ENCODE measurements around the gene ZNF75A. TPM values are rescaled to one million over a fixed set of nuclear protein-coding genes. Genes with fewer than 3 reads are reported as not detected.
A peak's percentile ranks its signal among the peaks of the same experiment; 100 is the strongest.

The ZNF75A gene
- total and polyA plus RNA-seq, 2 of the 4 experiments (the other 2 are of a cell fraction) = 14.6 to 15.4 TPM

- Histone ChIP-seq H2BK20ac (ENCODE audit: low read depth, low read length) (no peak overlapping the region), H2AK9ac (replicated peaks; ENCODE audit: low read depth, low read length, poor library complexity) (peak overlapping the region; percentile 49), H4K20me1 (ENCODE audit: insufficient read depth, low read length) (peaks cover 19% of the 10 kb centered on the region), H2BK120ac (ENCODE audit: low read depth, low read length) (no peak overlapping the region), H3K27me3 (ENCODE audit: control insufficient read depth, insufficient read depth, low read length) (no peaks in the 10 kb centered on the region), H3K27ac (ENCODE audit: insufficient read depth, low read length) (no peak overlapping the region), H2AFZ (replicated peaks; ENCODE audit: low read length, poor library complexity) (no peak overlapping the region), H3K4me3 (ENCODE audit: insufficient read depth, low read depth, low read length) (no peak overlapping the region), H3K4me2 (ENCODE audit: low read depth, low read length) (peak overlapping the region; percentile 94), H3K36me3 (ENCODE audit: control insufficient read depth, insufficient read depth, low read length) (peaks cover 33% of the 10 kb centered on the region), H3K4ac (ENCODE audit: low read depth, low read length) (no peak overlapping the region), H3K23ac (ENCODE audit: low read depth, low read length) (no peak overlapping the region), H4K8ac (ENCODE audit: low read depth in 2 of 2, low read length in 2 of 2) (no peak overlapping the region), H3K56ac (ENCODE audit: extremely low read depth, insufficient read depth, low read length) (no peak overlapping the region), H3K18ac (ENCODE audit: low read depth, low read length) (no peak overlapping the region), H3K9ac (ENCODE audit: low read depth, low read length) (no peak overlapping the region), H3K9me1 (ENCODE audit: insufficient read depth, low read length) (no peaks in the 10 kb centered on the region), H3K4me1 (ENCODE audit: control insufficient read depth, insufficient read depth, low read length) (peaks cover 6% of the 10 kb centered on the region; the same call in 1 of the 2 replicates), H3K14ac (replicated peaks; ENCODE audit: low read depth, low read length) (no peak overlapping the region), H2AK5ac (ENCODE audit: low read depth, low read length) (no peak overlapping the region), H2BK5ac (ENCODE audit: low read depth, low read length, poor library complexity, severe bottlenecking) (no peak overlapping the region), H2BK15ac (ENCODE audit: low read depth, low read length) (no peak overlapping the region), H4K91ac (ENCODE audit: insufficient read depth, low read depth, low read length) (no peak overlapping the region), H4K5ac (ENCODE audit: low read depth, low read length) (no peak overlapping the region), H3K9me3 (ENCODE audit: control insufficient read depth, insufficient read depth, low read length) (peaks cover 25% of the 10 kb centered on the region), H3K79me1 (ENCODE audit: low read depth in 1 of 2, low read length in 2 of 2) (peaks cover 16 to 60% of the 10 kb centered on the region in 2 experiments)
- no peak for DNase-seq
- ChIA-PET CTCF (no interaction called here), POLR2A (ENCODE audit: unreplicated experiment) (no interaction called here)
- ATAC-seq (ENCODE audit: low read depth) = no peak
- WGBS, 2 experiments (ENCODE audit: extremely low coverage in 2 of 2, insufficient read length in 1 of 2) = 89% methylated on average over 3 of the region's 6 CpGs; no CpG with 5 or more reads in 1 of the 2 experiments
- TF ChIP-seq RAD21 (IDR thresholded peaks at IDR 0.05; ENCODE audit: low read length) = no peak
- no peak for TF ChIP-seq RCOR1 (IDR thresholded peaks at IDR 0.05; ENCODE audit: insufficient replicate concordance, low read length)
- TF ChIP-seq BHLHE40 (IDR thresholded peaks at IDR 0.05; ENCODE audit: low read depth, low read length) = no peak
- TF ChIP-seq CEBPB (IDR thresholded peaks at IDR 0.05; ENCODE audit: low read depth, low read length) = no peak
- no peak for TF ChIP-seq MXI1 (IDR thresholded peaks at IDR 0.05; ENCODE audit: borderline replicate concordance, low read depth, low read length)
- TF ChIP-seq MAFK (IDR thresholded peaks at IDR 0.05; ENCODE audit: low read depth, low read length) = no peak
- TF ChIP-seq FOS (IDR thresholded peaks at IDR 0.05; ENCODE audit: low read depth, low read length) = no peak
- TF ChIP-seq RFX5 (IDR thresholded peaks at IDR 0.05; ENCODE audit: low read depth, low read length) = no peak
- TF ChIP-seq ELK1 (IDR thresholded peaks at IDR 0.05; ENCODE audit: borderline replicate concordance, low read depth, low read length) = no peak
- no peak for TF ChIP-seq CTCF (conservative IDR thresholded peaks at IDR 0.05; ENCODE audit: low read depth, low read length)
- TF ChIP-seq USF2 (IDR thresholded peaks at IDR 0.05; ENCODE audit: low read depth, low read length) = no peak
- TF ChIP-seq SMC3 (IDR thresholded peaks at IDR 0.05; ENCODE audit: low read depth, low read length) = no peak
- dilution Hi-C loops (cut with HindIII; ENCODE audit: low sequenced_read_pairs, unreplicated experiment) = no loop called here
- in situ Hi-C loops (cut with MboI; ENCODE audit: low sequenced_read_pairs) = no loop called here
- BruUV-seq (replicated peaks) = no TSS peak
- intact Hi-C loops (cut with micrococcal nuclease) = loop anchor here (10.0 kb wide), 1 partner anchor 220 kb away; the partner anchor contains the start of gene CLUAP1
Measured at GRCh38 chr16:3285131-3285530, 20.2 kb upstream of the ZNF75A start.

Measured in IMR-90 (cell line).